DOHH2 (cell line): ENCODE results near the gene L3MBTL4.

ENCODE experiments used
- H3F3A ChIP-seq: fragments of 200-600 bp; sonication (generic), shearing (Covaris generic); 2 replicates; pipeline ENCODE4 v1.6.0; 2016; ENCODE audit warnings: antibody characterized with exemption, mild to moderate bottlenecking; ENCODE audit not compliant: control insufficient read depth, insufficient read depth
- H3K27ac ChIP-seq: fragments of 200-600 bp; sonication (generic); 2 replicates; pipeline ENCODE4 v1.5.1; 2014; ENCODE audit warnings: low read depth, mild to moderate bottlenecking, low read length, moderate library complexity
- H3K27me3 ChIP-seq: fragments of 200-600 bp; sonication (generic); 2 replicates; pipeline ENCODE4 v1.6.1; 2014; ENCODE audit warnings: mild to moderate bottlenecking, low read length, mixed read lengths; ENCODE audit not compliant: control insufficient read depth
- H3K36me3 ChIP-seq: fragments of 200-600 bp; sonication (generic); 2 replicates; pipeline ENCODE4 v1.6.1; 2014; ENCODE audit warnings: mild to moderate bottlenecking, low read length, moderate library complexity, mixed read lengths; ENCODE audit not compliant: control insufficient read depth
- H3K4me1 ChIP-seq: fragments of 200-600 bp; sonication (generic); 2 replicates; pipeline ENCODE4 v1.6.1; 2014; ENCODE audit warnings: mild to moderate bottlenecking, low read length, mixed read lengths; ENCODE audit not compliant: control insufficient read depth
- H3K4me2 ChIP-seq: fragments of 200-600 bp; sonication (generic); 2 replicates; pipeline ENCODE4 v1.6.0; 2014; ENCODE audit warnings: mild to moderate bottlenecking, low read length, moderate library complexity
- H3K4me3 ChIP-seq: fragments of 200-600 bp; sonication (generic); 2 replicates; pipeline ENCODE4 v1.5.1; 2014; ENCODE audit warnings: mild to moderate bottlenecking, low read length, mixed read lengths
- H3K79me2 ChIP-seq: fragments of 200-600 bp; sonication (generic); 2 replicates; pipeline ENCODE4 v1.6.1; 2014; ENCODE audit warnings: mild to moderate bottlenecking, low read length, mixed read lengths; ENCODE audit not compliant: control insufficient read depth
- H3K9me2 ChIP-seq: fragments of 200-600 bp; sonication (generic); replicated peaks from 2 replicates; pipeline ENCODE4 v1.6.1; 2014; ENCODE audit warnings: mild to moderate bottlenecking, low read length, mixed read lengths; ENCODE audit not compliant: control insufficient read depth
- H3K9me3 ChIP-seq: fragments of 200-600 bp; sonication (generic); 2 replicates; pipeline ENCODE4 v1.6.1; 2014; ENCODE audit warnings: antibody characterized with exemption, low read length, mixed read lengths; ENCODE audit not compliant: control insufficient read depth, insufficient read depth
- H4K20me1 ChIP-seq: fragments of 200-600 bp; sonication (generic); 2 replicates; pipeline ENCODE4 v1.6.0; 2014; ENCODE audit warnings: low read depth, mild to moderate bottlenecking, antibody characterized with exemption, low read length, moderate library complexity; ENCODE audit not compliant: control insufficient read depth, insufficient read depth
- EZH2phosphoT487 ChIP-seq: fragments of 200-600 bp; sonication (generic); IDR thresholded peaks from 2 replicates; pipeline ENCODE4 v1.6.1; 2017; ENCODE audit warnings: borderline replicate concordance, mild to moderate bottlenecking, antibody characterized with exemption, low read length, moderate library complexity, mixed read lengths
- TF ChIP-seq, protein P1 (sequence below): fragments of 200-600 bp; sonication (generic); IDR thresholded peaks from one replicate; pipeline ENCODE4 v1.5.1; 2014; ENCODE audit warnings: antibody characterized with exemption, mild to moderate bottlenecking, low read depth, low read length; ENCODE audit not compliant: poor library complexity, severe bottlenecking

L3MBTL4 gene

GRCh38 chr18:6294148-6294784 is 120.4 kb downstream of the L3MBTL4 start:
- no peaks in the 10 kb centered on the region for H3K27me3 ChIP-seq
- no peaks in the 10 kb centered on the region for H3K9me2 ChIP-seq
- H3K4me2 ChIP-seq, result no peak overlapping the region
- TF ChIP-seq EZH2phosphoT487, result no peak
- TF ChIP-seq, protein P1, sequence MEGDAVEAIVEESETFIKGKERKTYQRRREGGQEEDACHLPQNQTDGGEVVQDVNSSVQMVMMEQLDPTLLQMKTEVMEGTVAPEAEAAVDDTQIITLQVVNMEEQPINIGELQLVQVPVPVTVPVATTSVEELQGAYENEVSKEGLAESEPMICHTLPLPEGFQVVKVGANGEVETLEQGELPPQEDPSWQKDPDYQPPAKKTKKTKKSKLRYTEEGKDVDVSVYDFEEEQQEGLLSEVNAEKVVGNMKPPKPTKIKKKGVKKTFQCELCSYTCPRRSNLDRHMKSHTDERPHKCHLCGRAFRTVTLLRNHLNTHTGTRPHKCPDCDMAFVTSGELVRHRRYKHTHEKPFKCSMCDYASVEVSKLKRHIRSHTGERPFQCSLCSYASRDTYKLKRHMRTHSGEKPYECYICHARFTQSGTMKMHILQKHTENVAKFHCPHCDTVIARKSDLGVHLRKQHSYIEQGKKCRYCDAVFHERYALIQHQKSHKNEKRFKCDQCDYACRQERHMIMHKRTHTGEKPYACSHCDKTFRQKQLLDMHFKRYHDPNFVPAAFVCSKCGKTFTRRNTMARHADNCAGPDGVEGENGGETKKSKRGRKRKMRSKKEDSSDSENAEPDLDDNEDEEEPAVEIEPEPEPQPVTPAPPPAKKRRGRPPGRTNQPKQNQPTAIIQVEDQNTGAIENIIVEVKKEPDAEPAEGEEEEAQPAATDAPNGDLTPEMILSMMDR, result no peak
- no peak overlapping the region for H3K4me3 ChIP-seq
- H3F3A ChIP-seq, result no peaks in the 10 kb centered on the region
- H3K79me2 ChIP-seq, result no peaks in the 10 kb centered on the region
- H3K36me3 ChIP-seq, result no peaks in the 10 kb centered on the region
- H3K4me1 ChIP-seq, result no peaks in the 10 kb centered on the region
- no peak overlapping the region for H3K27ac ChIP-seq
- no peaks in the 10 kb centered on the region for H3K9me3 ChIP-seq
- no peaks in the 10 kb centered on the region for H4K20me1 ChIP-seq

GRCh38 chr18:6289843-6290242 is 124.9 kb downstream of the L3MBTL4 start:
- no peaks in the 10 kb centered on the region for H3K27me3 ChIP-seq
- no peaks in the 10 kb centered on the region for H3K4me1 ChIP-seq
- H3K9me3 ChIP-seq, result no peaks in the 10 kb centered on the region
- H3K27ac ChIP-seq, result no peak overlapping the region
- H3K4me2 ChIP-seq, result no peak overlapping the region
- H3K79me2 ChIP-seq, result no peaks in the 10 kb centered on the region
- H3K9me2 ChIP-seq, result no peaks in the 10 kb centered on the region
- H3F3A ChIP-seq, result no peaks in the 10 kb centered on the region
- H3K36me3 ChIP-seq, result no peaks in the 10 kb centered on the region
- H3K4me3 ChIP-seq, result no peak overlapping the region
- H4K20me1 ChIP-seq, result no peaks in the 10 kb centered on the region
- no peak for TF ChIP-seq EZH2phosphoT487
- TF ChIP-seq, protein P1, result no peak

DNA sequence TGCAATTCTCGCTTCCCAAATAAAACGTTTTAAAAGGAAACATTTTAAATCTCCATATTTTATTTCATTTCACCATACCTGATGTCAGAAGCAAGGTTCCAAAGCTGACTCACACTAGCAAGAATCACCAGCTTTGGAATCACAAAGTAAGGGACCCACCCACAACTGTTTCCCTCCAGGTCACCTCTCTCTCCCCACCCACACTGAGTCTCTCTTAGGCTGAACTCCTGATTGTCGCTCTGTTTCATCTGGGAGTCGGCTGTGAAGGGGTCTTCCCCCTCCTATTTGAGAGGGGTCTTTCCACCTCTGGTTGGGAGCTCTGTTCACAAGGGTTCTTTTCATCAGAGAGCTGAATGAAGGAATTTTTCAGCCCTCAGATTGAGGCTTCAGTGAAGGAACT is 128.1 kb downstream of the L3MBTL4 start:
- Histone ChIP-seq H3K36me3 (no peaks in the 10 kb centered on the region), H3K27me3 (no peaks in the 10 kb centered on the region), H3K4me2 (no peak overlapping the region), H3K4me3 (no peak overlapping the region), H4K20me1 (no peaks in the 10 kb centered on the region), H3K4me1 (no peaks in the 10 kb centered on the region), H3F3A (no peaks in the 10 kb centered on the region), H3K27ac (no peak overlapping the region), H3K79me2 (no peaks in the 10 kb centered on the region), H3K9me3 (no peaks in the 10 kb centered on the region), H3K9me2 (no peaks in the 10 kb centered on the region)
- TF ChIP-seq, protein P1, result no peak
- TF ChIP-seq EZH2phosphoT487, result no peak
